Measurements from ENCODE around the gene TTLL5. TPM values are rescaled to one million over a fixed set of nuclear protein-coding genes. Genes with fewer than 3 reads are reported as not detected.

TTLL5 gene
- total and polyA plus RNA-seq, 10 of the 15 experiments (the other 5 are each of a cell fraction or from before 2014, with no cell fraction given), result 3.2 to 25.9 (median 13.8) TPM

DNA sequence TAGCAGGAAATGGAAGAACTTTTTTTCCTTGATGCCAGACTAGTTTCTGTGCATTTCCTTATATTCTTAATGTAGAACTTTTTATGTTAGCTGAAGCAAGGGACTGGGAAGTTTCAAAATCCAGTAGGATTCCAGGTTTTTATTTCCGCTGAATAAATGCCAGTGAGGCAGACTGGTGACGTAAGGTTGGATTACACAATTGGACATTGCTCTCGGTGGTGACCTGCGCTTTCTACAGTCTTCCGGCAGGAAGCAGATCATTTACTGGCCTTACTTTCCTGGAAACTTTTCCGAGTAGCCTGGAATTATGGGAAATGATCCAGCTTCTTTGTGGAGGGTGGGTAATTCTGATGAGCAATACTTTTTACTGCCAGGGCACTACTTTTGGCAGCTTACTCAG lies 328.1 kb downstream of the TTLL5 start:
- Histone ChIP-seq H3K36me3 (ENCODE audit: control insufficient read depth in 2 of 2, insufficient read depth in 2 of 2, low read length in 1 of 2) (no peaks in the 10 kb centered on the region), H3K9me3 (replicated peaks; ENCODE audit: control insufficient read depth, insufficient read depth, low read length) (no peaks in the 10 kb centered on the region), H2AFZ (ENCODE audit: control insufficient read depth, low read depth, low read length) (no peak overlapping the region), H3K4me2 (ENCODE audit: control insufficient read depth, insufficient read depth) (no peak overlapping the region), H3K27me3 (replicated peaks in 1 of 2; ENCODE audit: control insufficient read depth in 2 of 2, insufficient read depth in 2 of 2, low read length in 1 of 2) (no peaks in the 10 kb centered on the region), H3K79me2 (ENCODE audit: control insufficient read depth, insufficient read depth, low read length) (peaks cover 1% of the 10 kb centered on the region; the same call in 1 of the 2 replicates), H3K9ac (ENCODE audit: control insufficient read depth, insufficient read depth, low read length) (no peak overlapping the region), H3K27ac (ENCODE audit: control insufficient read depth, insufficient read depth) (no peak overlapping the region), H3K4me1 (ENCODE audit: control insufficient read depth, insufficient read depth, low read length) (peaks cover 15% of the 10 kb centered on the region), H3K4me3 (no peak overlapping the region), H4K20me1 (ENCODE audit: control insufficient read depth, insufficient read depth) (no peaks in the 10 kb centered on the region)
- no TSS peak for BruUV-seq (replicated peaks)
- ATAC-seq (no peak), DNase-seq (ENCODE audit: low read depth, low spot score) (no peak), FAIRE-seq (no peak)
- intact Hi-C loops (cut with micrococcal nuclease; ENCODE audit: unreplicated experiment) (loop anchor here (10.0 kb wide), 1 partner anchor 414 kb away; the partner anchor contains the start of gene FLVCR2), in situ Hi-C loops (cut with MboI) (loop anchor here (10.0 kb wide), 1 partner anchor 414 kb away; the partner anchor contains the start of gene FLVCR2)
- ChIA-PET RAD21 (ENCODE audit: unreplicated experiment) (interaction anchor here (1.6 kb wide), 1 partner anchor 8 kb away, joined by 3 read pairs; no protein-coding TSS in a partner anchor), SMC1A (ENCODE audit: uncharacterized antibody, unreplicated experiment) (interaction anchor here (0.8 kb wide), 1 partner anchor 12 kb away, joined by 3 read pairs; no protein-coding TSS in a partner anchor), CTCF (interaction anchor here (1.0 to 2.4 kb wide), 3 partner anchors 83 to 279 kb away, joined by 3 to 14 read pairs (median 5); no protein-coding TSS in a partner anchor), POLR2A (no interaction called here)
- no peak for TF ChIP-seq ZNF217 (IDR thresholded peaks at IDR 0.05)
- no peak for TF ChIP-seq ZNF384 (IDR thresholded peaks at IDR 0.05; ENCODE audit: borderline replicate concordance, low read depth, low read length)
- TF ChIP-seq NFXL1 (IDR thresholded peaks at IDR 0.05; ENCODE audit: borderline replicate concordance), result no peak
- WGBS (ENCODE audit: insufficient coverage, insufficient replicate concordance, low lambda C conversion rate, missing lambda C conversion rate), result 92% methylated on average over 6 of the region's 6 CpGs

DNA sequence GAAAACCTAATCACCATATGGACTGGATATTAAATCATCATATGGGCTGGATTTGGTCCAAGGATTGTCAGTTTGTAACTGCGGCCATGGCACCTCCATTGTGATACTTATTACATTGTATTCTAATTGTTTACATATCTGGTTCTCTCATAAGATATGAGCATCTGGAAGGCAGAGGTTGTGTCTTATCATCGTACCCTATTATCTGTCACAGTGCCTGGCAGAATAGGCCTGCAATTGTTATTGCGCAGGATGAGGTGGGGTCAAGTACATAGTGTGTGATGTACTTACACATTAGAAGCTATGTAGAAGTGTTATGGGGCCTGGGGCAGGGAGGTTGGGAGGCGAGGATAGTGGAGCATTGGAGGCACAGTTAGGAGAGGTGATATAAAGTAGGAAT lies 329.3 kb downstream of the TTLL5 start:
- ChIA-PET SMC1A (ENCODE audit: uncharacterized antibody, unreplicated experiment) (no interaction called here), POLR2A (no interaction called here), RAD21 (ENCODE audit: unreplicated experiment) (interaction anchor here (1.6 kb wide), 1 partner anchor 9 kb away, joined by 3 read pairs; no protein-coding TSS in a partner anchor), CTCF (interaction anchor here (0.7 to 2.4 kb wide), 5 partner anchors 8 to 280 kb away, joined by 3 to 14 read pairs (median 4); partner anchors contain the start of gene TGFB3)
- H3K4me3 ChIP-seq, result no peak overlapping the region
- H3K79me2 ChIP-seq (ENCODE audit: control insufficient read depth, insufficient read depth, low read length), result peaks cover 1% of the 10 kb centered on the region; the same call in 1 of the 2 replicates
- H3K9ac ChIP-seq (ENCODE audit: control insufficient read depth, insufficient read depth, low read length), result no peak overlapping the region
- no peaks in the 10 kb centered on the region for H3K36me3 ChIP-seq (ENCODE audit: control insufficient read depth in 2 of 2, insufficient read depth in 2 of 2, low read length in 1 of 2)
- H3K27ac ChIP-seq (ENCODE audit: control insufficient read depth, insufficient read depth), result no peak overlapping the region
- ATAC-seq (no peak), FAIRE-seq (no peak), DNase-seq (ENCODE audit: low read depth, low spot score) (no peak)
- WGBS (ENCODE audit: insufficient coverage, insufficient replicate concordance, low lambda C conversion rate, missing lambda C conversion rate), result 88% methylated on average over 4 of the region's 4 CpGs
- TF ChIP-seq RB1 (IDR thresholded peaks at IDR 0.05; ENCODE audit: borderline replicate concordance) (no peak), NFXL1 (IDR thresholded peaks at IDR 0.05; ENCODE audit: borderline replicate concordance) (no peak), CBX5 (IDR thresholded peaks at IDR 0.05; ENCODE audit: low read depth) (no peak), BHLHE40 (IDR thresholded peaks at IDR 0.05; ENCODE audit: borderline replicate concordance in 1 of 2, low read depth in 2 of 2, low read length in 1 of 2) (no peak), EED (IDR thresholded peaks at IDR 0.05; ENCODE audit: low read depth) (no peak), IKZF2 (IDR thresholded peaks at IDR 0.05) (no peak)
- TF ChIP-seq, protein P1, sequence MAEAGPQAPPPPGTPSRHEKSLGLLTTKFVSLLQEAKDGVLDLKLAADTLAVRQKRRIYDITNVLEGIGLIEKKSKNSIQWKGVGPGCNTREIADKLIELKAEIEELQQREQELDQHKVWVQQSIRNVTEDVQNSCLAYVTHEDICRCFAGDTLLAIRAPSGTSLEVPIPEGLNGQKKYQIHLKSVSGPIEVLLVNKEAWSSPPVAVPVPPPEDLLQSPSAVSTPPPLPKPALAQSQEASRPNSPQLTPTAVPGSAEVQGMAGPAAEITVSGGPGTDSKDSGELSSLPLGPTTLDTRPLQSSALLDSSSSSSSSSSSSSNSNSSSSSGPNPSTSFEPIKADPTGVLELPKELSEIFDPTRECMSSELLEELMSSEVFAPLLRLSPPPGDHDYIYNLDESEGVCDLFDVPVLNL (IDR thresholded peaks at IDR 0.05; ENCODE audit: low read depth, low read length), result no peak
- no TSS peak for BruUV-seq (replicated peaks)
- in situ Hi-C loops (cut with MboI), result no loop called here
- H3K4me1 ChIP-seq (ENCODE audit: control insufficient read depth, insufficient read depth, low read length), result peaks cover 17% of the 10 kb centered on the region
- no peak overlapping the region for H2AFZ ChIP-seq (ENCODE audit: control insufficient read depth, low read depth, low read length)
- no peaks in the 10 kb centered on the region for H3K9me3 ChIP-seq (replicated peaks; ENCODE audit: control insufficient read depth, insufficient read depth, low read length)
- intact Hi-C loops (cut with micrococcal nuclease; ENCODE audit: unreplicated experiment), result no loop called here
- no peaks in the 10 kb centered on the region for H3K27me3 ChIP-seq (replicated peaks in 1 of 2; ENCODE audit: control insufficient read depth in 2 of 2, insufficient read depth in 2 of 2, low read length in 1 of 2)
- no peak overlapping the region for H3K4me2 ChIP-seq (ENCODE audit: control insufficient read depth, insufficient read depth)
- no peaks in the 10 kb centered on the region for H4K20me1 ChIP-seq (ENCODE audit: control insufficient read depth, insufficient read depth)
